Stomach (tissue), 9 donors: ENCODE measurements around the gene TBCEL. TPM values are rescaled to one million over a fixed set of nuclear protein-coding genes. Genes with fewer than 3 reads are reported as not detected.

Experiments
- DNase-seq, 2 donors: peaks; one replicate each; pipeline versions ENCODE4 v3.0.0 to v3.0.0-alpha.2; 2013 to 2019
- H3K27ac ChIP-seq, 5 donors: fragments of 200-600 bp in 4 of 5; sonication (generic) in 4 of 5; one replicate each; pipeline ENCODE4 v1.5.1; 2013 to 2019; ENCODE audit warnings: mild to moderate bottlenecking in 1 of 5, moderate library complexity in 1 of 5
- H3K27me3 ChIP-seq, 3 donors: fragments of 200-600 bp; sonication (generic); one replicate each; pipeline ENCODE4 v1.5.1; 2017 to 2019; ENCODE audit warnings: mixed run types in 1 of 3
- H3K36me3 ChIP-seq, 4 donors: fragments of 200-600 bp; sonication (generic); 1 replicate in 3 of 4; 2 replicates in 1 of 4; pipeline ENCODE4 v1.5.1; 2016 to 2019
- H3K4me1 ChIP-seq, 4 donors: fragments of 200-600 bp; sonication (generic); one replicate each; pipeline ENCODE4 v1.5.1; 2016 to 2019
- H3K4me3 ChIP-seq, 4 donors: fragments of 200-600 bp; sonication (generic) in 3 of 4; one replicate each; pipeline ENCODE4 v1.5.1; 2016 to 2019; ENCODE audit warnings: mild to moderate bottlenecking in 1 of 4
- H3K9me3 ChIP-seq, 4 donors: fragments of 200-600 bp; sonication (generic); one replicate each; pipeline ENCODE4 v1.5.1; 2016 to 2019
- EP300 ChIP-seq: sonication (generic); formaldehyde crosslinking; IDR thresholded peaks from one replicate; pipeline ENCODE4 v1.6.1; 2017; ENCODE audit warnings: antibody characterized with exemption
- POLR2A ChIP-seq, 4 donors: fragments of 450-650 bp; IDR thresholded peaks; one replicate each; pipeline ENCODE4 v1.6.1; 2016; ENCODE audit warnings: antibody characterized with exemption in 4 of 4, control low read depth in 2 of 4, mild to moderate bottlenecking in 1 of 4, moderate library complexity in 1 of 4
- POLR2AphosphoS5 ChIP-seq, 3 donors: sonication (generic); formaldehyde crosslinking; IDR thresholded peaks; one replicate each; pipeline ENCODE4 v1.6.1; 2016; ENCODE audit warnings: antibody characterized with exemption in 3 of 3
- WGBS, 5 donors: extraction: QIAGEN DNeasy Blood & Tissue Kit in 3 of 5; methylation state at CpG; one replicate each; pipeline versions ENCODE4 v1.1.5 to v1.1.7; 2013 to 2018; 5-methylcytosine and 5-hydroxymethylcytosine counted together
- intact Hi-C: fragments of 100-400 bp; cut with DNase I; formaldehyde crosslinking; loops from one replicate; pipeline ENCODE4 v1.15.1; 2023; ENCODE audit warnings: low total_unique reads
- polyA plus RNA-seq, 3 donors: library from polyadenylated mRNA; stranded (reverse); fragments of 200-250 nt; gene quantifications; one replicate each; pipeline ENCODE4 v1.2.3, GENCODE V29; 2013
- total RNA-seq, 5 donors: library from RNA; depleted of rRNA; stranded (reverse); fragments of >200 nt; gene quantifications; one replicate each; pipeline versions ENCODE4 v1.1.0 to v1.2.3, GENCODE V29; 2014 to 2016
- TF ChIP-seq, protein P1 (sequence below), 7 experiments: fragments of 450-650 bp in 4 of 7; fragments of 200-600 bp in 3 of 7; sonication (generic) in 3 of 7; IDR thresholded peaks; one replicate each; pipeline ENCODE4 v1.5.1; 2016 to 2019; ENCODE audit warnings: antibody characterized with exemption in 7 of 7, control low read depth in 2 of 7, mild to moderate bottlenecking in 1 of 7
- donor health status: healthy with polysubstance abuse.
- donor health status: Bipolar disorder and iron deficiency.
- donor health status: healthy.

Gene TBCEL
- total and polyA plus RNA-seq, 8 donors: 3.2 to 55.1 (median 8.1) TPM

DNA sequence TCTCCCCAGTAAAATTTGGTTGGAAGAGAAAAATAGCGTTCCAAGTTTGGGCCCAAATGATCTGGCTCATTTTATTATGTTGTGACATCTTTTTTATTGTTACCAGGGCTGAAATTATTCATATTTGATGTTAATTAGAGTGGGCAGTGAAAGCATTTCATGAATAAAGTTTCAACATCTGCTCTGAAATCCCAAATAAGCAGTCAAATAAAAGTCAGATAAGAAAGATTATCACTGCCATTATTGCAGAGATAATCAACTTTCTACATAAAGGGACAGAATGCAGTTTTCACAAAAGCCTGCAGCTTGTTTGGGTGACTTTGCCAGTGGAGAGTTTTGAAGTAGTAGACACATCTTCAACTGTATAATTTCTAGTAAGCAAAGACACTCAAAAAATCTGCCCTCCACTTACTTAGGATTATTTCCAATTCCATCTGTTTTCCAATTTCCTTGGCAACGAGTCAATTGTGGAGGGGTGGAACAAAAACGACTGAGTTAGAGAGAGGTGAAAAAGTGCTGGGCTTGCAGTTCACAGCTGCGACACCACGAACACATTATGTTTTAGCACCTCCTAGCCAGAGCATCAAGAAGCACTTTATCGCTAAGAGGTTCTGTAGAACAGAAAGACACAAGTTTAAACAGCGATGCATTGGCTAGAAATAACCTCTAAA, 86.1 kb downstream of the TBCEL start:
- Histone ChIP-seq H3K36me3 (no peaks in the 10 kb centered on the region), H3K27me3 (no peaks in the 10 kb centered on the region), H3K27ac (no peak overlapping the region), H3K9me3 (no peaks in the 10 kb centered on the region), H3K4me3 (no peak overlapping the region), H3K4me1 (peaks cover 0 to 10% (median 3%) of the 10 kb centered on the region in 4 donors)
- 67 to 73% (median 68%) methylated on average over 7 of the region's 7 CpGs for WGBS, 5 donors
- intact Hi-C loops: loop anchor here (10.0 kb wide), 1 partner anchor 175 kb away; no protein-coding TSS in a partner anchor
- no peak for TF ChIP-seq EP300
- no peak for TF ChIP-seq POLR2A (IDR thresholded peaks at IDR 0.05)
- no peak for TF ChIP-seq POLR2AphosphoS5 (IDR thresholded peaks at IDR 0.05)
- TF ChIP-seq, protein P1, sequence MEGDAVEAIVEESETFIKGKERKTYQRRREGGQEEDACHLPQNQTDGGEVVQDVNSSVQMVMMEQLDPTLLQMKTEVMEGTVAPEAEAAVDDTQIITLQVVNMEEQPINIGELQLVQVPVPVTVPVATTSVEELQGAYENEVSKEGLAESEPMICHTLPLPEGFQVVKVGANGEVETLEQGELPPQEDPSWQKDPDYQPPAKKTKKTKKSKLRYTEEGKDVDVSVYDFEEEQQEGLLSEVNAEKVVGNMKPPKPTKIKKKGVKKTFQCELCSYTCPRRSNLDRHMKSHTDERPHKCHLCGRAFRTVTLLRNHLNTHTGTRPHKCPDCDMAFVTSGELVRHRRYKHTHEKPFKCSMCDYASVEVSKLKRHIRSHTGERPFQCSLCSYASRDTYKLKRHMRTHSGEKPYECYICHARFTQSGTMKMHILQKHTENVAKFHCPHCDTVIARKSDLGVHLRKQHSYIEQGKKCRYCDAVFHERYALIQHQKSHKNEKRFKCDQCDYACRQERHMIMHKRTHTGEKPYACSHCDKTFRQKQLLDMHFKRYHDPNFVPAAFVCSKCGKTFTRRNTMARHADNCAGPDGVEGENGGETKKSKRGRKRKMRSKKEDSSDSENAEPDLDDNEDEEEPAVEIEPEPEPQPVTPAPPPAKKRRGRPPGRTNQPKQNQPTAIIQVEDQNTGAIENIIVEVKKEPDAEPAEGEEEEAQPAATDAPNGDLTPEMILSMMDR (IDR thresholded peaks at IDR 0.05): no peak
- DNase-seq: peak in 1 of 2 donors; percentile 36

DNA sequence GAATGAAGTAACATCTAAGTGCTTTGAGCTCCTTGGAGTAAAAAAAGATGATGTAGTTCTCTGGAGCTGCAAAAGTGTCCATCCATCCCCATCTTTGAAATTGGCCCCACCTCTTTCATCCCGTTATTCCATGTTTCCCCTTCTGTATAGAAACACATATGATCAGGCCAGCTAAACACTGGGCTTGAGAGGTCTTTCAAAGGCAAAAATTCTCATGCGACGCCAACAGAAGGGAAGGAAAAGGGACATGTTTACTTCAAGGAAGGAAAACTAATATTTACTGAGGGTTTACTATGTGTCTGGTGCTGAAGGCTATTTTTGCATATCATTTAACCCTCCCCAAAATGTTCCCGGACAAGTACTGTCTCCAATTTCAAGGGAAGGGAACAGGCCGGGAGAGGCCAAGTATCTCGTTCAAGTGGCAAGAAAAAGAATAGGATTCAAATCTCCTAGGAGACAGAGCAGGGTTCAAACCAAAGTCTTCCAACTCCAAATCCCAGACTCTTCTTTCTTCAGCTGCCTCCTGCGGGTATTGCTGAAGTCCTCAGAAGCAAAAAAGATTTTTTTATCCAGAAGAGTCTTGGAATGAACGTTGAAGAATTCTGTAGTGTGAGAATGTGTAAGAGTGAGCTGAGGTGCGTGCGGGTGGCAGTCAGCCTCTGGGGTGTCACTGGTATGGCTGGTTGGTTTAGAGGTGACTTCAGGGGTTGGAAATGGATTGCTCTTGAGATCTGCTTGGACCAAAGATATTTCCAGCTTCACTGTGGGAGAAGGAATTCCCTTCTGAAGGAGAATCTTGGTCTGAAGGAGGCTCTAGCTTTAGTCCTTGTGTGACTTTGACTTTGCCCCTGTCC, 87.2 kb downstream of the TBCEL start:
- no peak overlapping the region for H3K4me3 ChIP-seq
- H3K27ac ChIP-seq: no peak overlapping the region
- TF ChIP-seq POLR2AphosphoS5 (IDR thresholded peaks at IDR 0.05) (no peak), EP300 (no peak), POLR2A (IDR thresholded peaks at IDR 0.05) (no peak)
- TF ChIP-seq, protein P1 (IDR thresholded peaks at IDR 0.05): no peak
- intact Hi-C loops: loop anchor here (10.0 kb wide), 1 partner anchor 176 kb away; no protein-coding TSS in a partner anchor
- 75 to 81% (median 78%) methylated on average over 10 of the region's 10 CpGs for WGBS, 5 donors
- DNase-seq: peak in 1 of 2 donors; percentile 17
- no peaks in the 10 kb centered on the region for H3K9me3 ChIP-seq
- no peaks in the 10 kb centered on the region for H3K36me3 ChIP-seq
- peaks cover 0 to 7% (median 0%) of the 10 kb centered on the region in 4 donors for H3K4me1 ChIP-seq
- H3K27me3 ChIP-seq: no peaks in the 10 kb centered on the region

DNA sequence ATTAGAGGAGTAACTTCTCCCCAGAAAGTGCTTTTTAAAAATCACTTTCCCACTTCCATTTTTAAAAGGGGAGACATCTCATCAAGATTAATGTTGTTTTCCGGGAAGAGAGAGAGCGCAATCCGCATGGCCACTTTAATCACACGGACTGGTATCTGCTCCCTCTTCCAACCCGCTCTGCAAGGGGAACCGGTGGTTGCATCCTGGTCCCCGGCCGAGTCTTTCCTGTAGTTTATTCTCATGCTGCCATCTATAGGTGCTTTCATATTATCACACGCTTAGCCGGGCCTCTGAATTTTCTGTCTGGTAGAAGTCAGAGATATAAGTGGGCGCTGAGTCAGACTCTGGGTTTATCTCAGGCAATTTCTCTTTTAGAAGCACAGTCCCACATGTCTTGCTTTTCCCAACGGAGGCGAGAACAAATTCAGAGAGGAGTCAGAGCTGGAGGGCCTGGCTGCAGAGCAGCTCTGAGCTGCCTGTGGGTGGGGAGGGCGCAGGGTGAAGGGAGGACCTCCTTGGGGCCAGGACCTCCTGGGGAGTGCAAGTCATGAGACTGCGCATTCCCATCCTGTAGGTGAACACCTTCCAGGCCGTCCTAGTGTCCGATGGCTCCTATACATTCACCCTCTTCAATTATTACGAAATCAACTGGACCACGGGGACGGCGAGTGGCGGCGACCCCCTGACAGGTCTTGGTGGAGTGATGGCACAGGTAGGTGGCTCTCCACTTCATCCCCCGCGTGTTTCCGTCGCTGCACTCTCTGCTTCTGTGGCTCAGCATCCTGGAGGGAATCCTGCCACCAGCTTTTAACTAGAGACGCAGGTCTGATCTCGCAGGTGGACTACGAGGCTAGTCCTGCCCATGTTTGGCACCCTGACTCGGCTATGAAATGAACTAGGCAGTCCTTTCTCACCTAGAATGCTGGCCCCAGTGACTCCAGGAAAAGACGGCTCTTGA, 88.9 kb downstream of the TBCEL start:
- H3K4me3 ChIP-seq: no peak overlapping the region
- intact Hi-C loops: loop anchor here (10.0 kb wide), 1 partner anchor 178 kb away; no protein-coding TSS in a partner anchor
- H3K4me1 ChIP-seq: peaks cover 0 to 7% (median 0%) of the 10 kb centered on the region in 4 donors
- 46 to 54% (median 49%) methylated on average over 32 of the region's 32 CpGs for WGBS, 5 donors
- no peaks in the 10 kb centered on the region for H3K27me3 ChIP-seq
- no peaks in the 10 kb centered on the region for H3K9me3 ChIP-seq
- TF ChIP-seq, protein P1 (IDR thresholded peaks at IDR 0.05): peak in 5 of 7 experiments; percentile 34 to 58 (median 43)
- no peak for TF ChIP-seq EP300
- H3K27ac ChIP-seq: no peak overlapping the region
- DNase-seq: peak; percentile 64 to 82
- no peaks in the 10 kb centered on the region for H3K36me3 ChIP-seq
